NK-92 (cell line): ENCODE results near the gene DNAJB4.
"Not testable (repeated sequence)": the region's sequence is repeated elsewhere in the genome, so short reads cannot be mapped to it uniquely, and the experiment has no call there.

Experiments used
- DNase-seq: peaks from one replicate; lab custom pipeline; 2025; ENCODE audit not compliant: unreplicated experiment; lab: John Stamatoyannopoulos, UW

The DNAJB4 gene

DNA sequence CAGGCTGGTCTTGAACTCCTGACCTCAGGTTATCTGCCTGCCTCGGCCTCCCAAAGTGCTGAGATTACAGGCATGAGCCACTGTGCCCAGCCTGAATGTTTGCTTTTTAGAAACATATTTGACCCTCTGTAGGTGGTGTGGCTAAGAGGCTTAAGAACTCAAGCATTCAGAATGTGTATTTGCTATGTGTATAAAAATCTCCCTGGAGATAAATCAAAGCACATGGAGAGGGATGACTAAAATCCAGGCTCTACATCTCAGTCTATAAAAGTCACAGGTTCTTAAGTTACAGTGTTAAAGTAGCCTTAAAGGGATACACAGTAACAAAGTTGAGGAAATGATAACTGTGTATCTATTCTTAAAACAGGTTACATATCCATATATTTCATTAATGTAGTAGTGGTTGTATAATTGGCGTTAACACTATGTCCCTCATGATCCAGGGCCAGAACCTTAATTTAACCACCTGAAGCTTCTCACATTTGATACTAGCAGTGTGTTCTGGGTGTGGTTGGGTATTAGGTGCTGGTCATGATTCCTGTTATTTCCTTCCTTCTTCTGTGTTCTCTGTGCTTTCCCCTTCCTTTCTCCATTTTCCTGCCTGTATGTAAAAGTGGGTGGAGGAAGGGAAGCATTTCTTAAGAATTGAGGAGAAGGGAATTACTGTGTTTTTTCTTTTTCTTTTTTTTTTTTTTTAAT, 57.2 kb downstream of the DNAJB4 start:
- DNase-seq, result no peak

DNA sequence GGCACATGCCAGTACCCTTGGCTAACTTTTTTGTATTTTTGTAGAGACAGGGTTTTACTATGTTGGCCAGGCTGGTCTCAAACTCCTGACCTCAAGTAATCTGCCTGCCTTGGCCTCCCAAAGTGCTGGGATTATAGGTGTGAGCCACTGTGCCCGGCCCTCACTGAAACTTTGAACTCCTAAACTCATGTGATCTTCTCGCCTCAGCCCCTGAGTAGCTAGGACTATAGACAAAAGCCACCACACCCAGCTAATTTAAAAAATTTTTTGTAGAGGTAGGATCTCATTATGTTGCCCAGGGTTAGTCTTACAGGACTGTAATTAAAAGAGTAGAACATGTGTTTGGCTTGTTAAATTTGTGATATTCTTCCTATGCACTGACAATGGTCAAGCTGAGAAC, 60.1 kb downstream of the DNAJB4 start:
- not testable (repeated sequence) for DNase-seq
